NCI-H526 (cell line): ENCODE results near the gene NFIA.

Experiments used
- DNase-seq, 2 experiments: peaks; one replicate each; lab custom pipeline; 2025; lab: John Stamatoyannopoulos, UW

Gene NFIA

GRCh38 chr1:61395146-61395800 is 312.9 kb downstream of the NFIA start:
- DNase-seq: no peak

GRCh38 chr1:61397495-61397894 is 315.1 kb downstream of the NFIA start:
- DNase-seq: no peak

- DNase-seq: no peak
These were observed 315.6 kb downstream of the NFIA start for GRCh38 chr1:61397935-61398334.

GRCh38 chr1:61399199-61399598 is 316.8 kb downstream of the NFIA start:
- no peak for DNase-seq

- no peak for DNase-seq
These were observed 317.9 kb downstream of the NFIA start for GRCh38 chr1:61400131-61400770.

GRCh38 chr1:61400997-61401396 is 318.6 kb downstream of the NFIA start:
- no peak for DNase-seq

- no peak for DNase-seq
These were observed 321.6 kb downstream of the NFIA start for GRCh38 chr1:61403679-61404596.

- DNase-seq: no peak
These were observed 322.4 kb downstream of the NFIA start for GRCh38 chr1:61404597-61405376.

GRCh38 chr1:61406467-61406866 is 324.1 kb downstream of the NFIA start:
- no peak for DNase-seq

- no peak for DNase-seq
These were observed 330.2 kb downstream of the NFIA start for GRCh38 chr1:61412601-61413000.

- DNase-seq: no peak
These were observed 336.8 kb downstream of the NFIA start for GRCh38 chr1:61419196-61419595.

GRCh38 chr1:61419657-61420056 is 337.3 kb downstream of the NFIA start:
- no peak for DNase-seq

GRCh38 chr1:61420243-61420642 is 337.9 kb downstream of the NFIA start:
- no peak for DNase-seq

- no peak for DNase-seq
These were observed 338.8 kb downstream of the NFIA start for GRCh38 chr1:61420909-61421835.

GRCh38 chr1:61423643-61424042 is 341.3 kb downstream of the NFIA start:
- DNase-seq: no peak

GRCh38 chr1:61424382-61424781 is 342.0 kb downstream of the NFIA start:
- DNase-seq: peak; percentile 28

GRCh38 chr1:61425040-61425439 is 342.7 kb downstream of the NFIA start:
- DNase-seq: no peak

GRCh38 chr1:61426254-61426653 is 343.9 kb downstream of the NFIA start:
- no peak for DNase-seq

- no peak for DNase-seq
These were observed 344.5 kb downstream of the NFIA start for GRCh38 chr1:61426885-61427284.

GRCh38 chr1:61427510-61427909 is 345.1 kb downstream of the NFIA start:
- DNase-seq: no peak

- no peak for DNase-seq
These were observed 345.8 kb downstream of the NFIA start for GRCh38 chr1:61428146-61428545.
